Prostate gland (tissue), 2 donors: ENCODE results near the gene CHADL. TPM values are rescaled to one million over a fixed set of nuclear protein-coding genes. Genes with fewer than 3 reads are reported as not detected.

Experiments used
- DNase-seq: peaks from one replicate; pipeline ENCODE4 v3.0.0-alpha.2; 2019; ENCODE audit warnings: low spot score
- H3K27ac ChIP-seq, 2 donors: fragments of 200-600 bp; sonication (generic); 2 replicates each; pipeline ENCODE4 v1.5.1; 2017 to 2019
- H3K27me3 ChIP-seq: fragments of 200-600 bp; sonication (generic); replicated peaks from 2 replicates; pipeline ENCODE4 v1.5.1; 2019; ENCODE audit not compliant: insufficient read depth
- H3K36me3 ChIP-seq, 2 donors: fragments of 200-600 bp; sonication (generic); 1 replicate in 1 of 2; 2 replicates in 1 of 2; pipeline versions ENCODE4 v1.5.1 to v1.8.1; 2017 to 2019
- H3K4me1 ChIP-seq: fragments of 200-600 bp; sonication (generic); replicated peaks from 2 replicates; pipeline ENCODE4 v1.5.1; 2019
- H3K4me3 ChIP-seq, 2 donors: fragments of 200-600 bp; sonication (generic); 2 replicates each; pipeline ENCODE4 v1.5.1; 2017 to 2019
- H3K9me3 ChIP-seq: fragments of 200-600 bp; sonication (generic); 2 replicates; pipeline ENCODE4 v1.5.1; 2017
- CTCF ChIP-seq, 4 experiments: fragments of 200-600 bp in 2 of 4; fragments of 450-650 bp in 2 of 4; sonication (generic) in 2 of 4; IDR thresholded peaks; 1 replicate in 3 of 4; 2 replicates in 1 of 4; pipeline ENCODE4 v1.5.1; 2016 to 2019; ENCODE audit warnings: antibody characterized with exemption in 4 of 4, mild to moderate bottlenecking in 2 of 4, moderate library complexity in 2 of 4
- POLR2A ChIP-seq: fragments of 450-650 bp; IDR thresholded peaks from one replicate; pipeline ENCODE4 v1.6.1; 2016; ENCODE audit warnings: antibody characterized with exemption, mild to moderate bottlenecking
- POLR2AphosphoS5 ChIP-seq: sonication (generic); formaldehyde crosslinking; IDR thresholded peaks from one replicate; pipeline ENCODE4 v1.6.1; 2017; ENCODE audit warnings: antibody characterized with exemption
- WGBS: methylation state at CpG from one replicate; pipeline ENCODE4 v1.1.5; 2018; 5-methylcytosine and 5-hydroxymethylcytosine counted together
- intact Hi-C: fragments of 100-400 bp; cut with DNase I; formaldehyde crosslinking; loops from one replicate; pipeline ENCODE4 v1.14.2; 2022
- total RNA-seq, 2 donors: library from RNA; depleted of rRNA; stranded (reverse); fragments of >200 nt; gene quantifications; one replicate each; pipeline ENCODE4 v1.1.0, GENCODE V29; 2016

The CHADL gene
- total RNA-seq, 2 donors from 2014 or later, result 8.2 to 19.0 TPM

DNA sequence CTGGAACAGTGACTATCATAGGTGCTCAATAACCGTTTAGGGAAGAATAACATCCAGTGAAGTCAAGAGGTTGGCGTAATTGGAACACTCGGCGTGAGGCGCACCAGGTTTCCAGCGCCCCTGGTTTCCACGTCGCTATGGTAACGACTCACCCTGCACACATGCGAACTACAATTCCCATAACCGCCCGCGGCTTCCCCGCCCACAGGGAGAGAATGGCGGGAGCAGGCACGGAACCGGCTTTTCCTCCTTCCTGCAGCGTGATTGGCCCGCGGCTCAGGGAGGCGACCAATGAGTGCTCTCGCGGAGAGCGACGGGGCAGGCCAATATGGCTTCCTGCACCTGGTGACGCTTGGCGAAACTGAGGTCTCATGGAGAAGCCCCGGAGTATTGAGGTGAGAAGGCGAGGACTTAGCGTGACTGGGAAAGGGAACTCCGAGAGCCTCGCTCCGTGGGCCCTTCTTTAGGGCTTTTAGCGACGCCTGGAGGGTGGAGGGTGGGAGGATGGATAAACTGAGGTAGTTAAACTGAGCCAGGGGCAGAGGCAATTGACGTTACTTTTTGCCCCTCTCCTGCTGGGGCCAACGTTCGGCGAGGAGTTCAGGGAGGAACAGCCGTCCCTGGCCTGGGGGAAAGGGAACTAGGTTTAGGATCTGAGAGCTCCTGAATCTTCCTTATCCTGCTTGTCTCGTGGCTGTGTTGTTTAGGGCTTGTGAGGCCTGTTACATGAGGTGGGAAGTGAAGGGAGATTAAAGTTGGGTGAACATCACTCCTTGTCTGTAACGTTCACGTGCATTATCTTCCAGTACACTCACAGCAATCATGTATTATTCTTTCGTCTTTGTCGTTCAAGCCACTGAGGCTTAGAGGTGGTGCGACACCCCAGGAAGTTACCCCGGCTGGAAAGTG lies 35.5 kb downstream of the CHADL start, which contains the start of gene L3MBTL2:
Gene L3MBTL2, plus strand, starts transcription at position 321 of the 909 bp plus-strand sequence. Its CDS starts 51 bp downstream, at position 372.
- 2% methylated on average over 47 of the region's 47 CpGs for WGBS
- intact Hi-C loops, result no loop called here
- Histone ChIP-seq H3K4me3 (peak within 1 kb of the TSS; percentile 58 to 84), H3K27me3 (no peaks in the 10 kb centered on the region), H3K9me3 (no peaks in the 10 kb centered on the region), H3K4me1 (no peaks in the 10 kb centered on the region), H3K27ac (peak within 1 kb of the TSS; percentile 68 to 69), H3K36me3 (peaks cover 0 to 1% of the 10 kb centered on the region in 2 donors)
- DNase-seq, result peak; percentile 97
- TF ChIP-seq POLR2AphosphoS5 (peak; percentile 99), POLR2A (peak; percentile 30), CTCF (IDR thresholded peaks at IDR 0.05) (peak in 1 of 4 experiments; percentile 4)

DNA sequence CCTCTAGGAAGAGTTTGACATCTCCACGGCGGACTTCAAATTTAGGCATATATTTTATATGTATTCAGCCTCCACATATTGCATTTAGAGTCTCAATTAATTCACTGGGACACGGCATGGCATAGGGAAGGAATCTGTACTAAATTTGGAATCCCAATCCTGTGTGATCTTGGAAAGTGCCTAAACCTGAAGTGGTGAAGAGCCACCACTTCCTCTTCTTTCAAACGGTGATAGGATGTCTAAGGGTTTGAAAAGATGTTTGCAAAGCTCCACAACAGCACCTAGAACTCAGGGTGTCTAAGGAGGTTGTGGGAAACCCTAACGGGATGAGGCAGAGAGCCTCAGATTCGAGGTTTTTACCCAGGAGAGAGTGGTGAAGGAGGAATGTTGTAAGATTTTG lies 36.7 kb downstream of the CHADL start:
- intact Hi-C loops, result no loop called here
- Histone ChIP-seq H3K36me3 (no peaks in the 10 kb centered on the region), H3K4me3 (no peak overlapping the region), H3K9me3 (no peaks in the 10 kb centered on the region), H3K27me3 (no peaks in the 10 kb centered on the region), H3K4me1 (no peaks in the 10 kb centered on the region), H3K27ac (no peak overlapping the region)
- WGBS, result 69% methylated on average over 6 of the region's 6 CpGs
- no peak for TF ChIP-seq POLR2A
- TF ChIP-seq CTCF (IDR thresholded peaks at IDR 0.05), result no peak
- no peak for TF ChIP-seq POLR2AphosphoS5
- DNase-seq, result no peak

DNA sequence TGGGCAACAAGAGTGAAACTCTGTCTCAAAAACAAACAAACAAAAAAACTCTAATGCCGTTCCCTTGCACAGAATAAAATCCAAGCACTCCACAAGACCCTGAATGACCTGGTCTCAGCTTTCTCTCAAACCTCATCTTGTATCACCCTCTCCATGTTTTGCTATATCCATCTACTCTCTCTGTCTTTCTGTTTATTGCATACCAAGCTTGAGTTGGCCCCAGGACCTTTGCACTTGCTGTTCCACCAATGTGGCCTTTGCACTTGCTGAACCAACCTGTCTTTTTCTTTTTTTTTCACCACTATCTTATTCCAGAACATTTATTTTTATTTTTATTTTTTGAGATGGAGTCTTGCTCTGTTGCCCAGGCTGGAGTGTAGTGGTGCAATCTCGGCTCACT lies 37.6 kb downstream of the CHADL start:
- Histone ChIP-seq H3K9me3 (no peaks in the 10 kb centered on the region), H3K27ac (no peak overlapping the region), H3K4me3 (no peak overlapping the region), H3K27me3 (no peaks in the 10 kb centered on the region), H3K4me1 (no peaks in the 10 kb centered on the region), H3K36me3 (no peaks in the 10 kb centered on the region)
- TF ChIP-seq POLR2A (no peak), POLR2AphosphoS5 (no peak), CTCF (IDR thresholded peaks at IDR 0.05) (no peak)
- 95% methylated on average over 2 of the region's 2 CpGs for WGBS
- DNase-seq, result no peak
- intact Hi-C loops, result no loop called here

GRCh38 chr22:41201141-41201540 lies 39.6 kb downstream of the CHADL start:
- Histone ChIP-seq H3K4me1 (no peaks in the 10 kb centered on the region), H3K36me3 (no peaks in the 10 kb centered on the region), H3K27ac (peak overlapping the region in 1 of 2 donors; percentile 3), H3K27me3 (no peaks in the 10 kb centered on the region), H3K4me3 (no peak overlapping the region), H3K9me3 (no peaks in the 10 kb centered on the region)
- TF ChIP-seq POLR2AphosphoS5 (peak; percentile 64), POLR2A (no peak), CTCF (IDR thresholded peaks at IDR 0.05) (no peak)
- intact Hi-C loops, result no loop called here
- whole genome bisulfite sequencing, result 37% methylated on average over 10 of the region's 10 CpGs
- DNase-seq, result peak; percentile 49
